Suprapubic skin (tissue), 4 donors: Measurements from ENCODE around the gene PHKB.

Experiments used
- CTCF ChIP-seq, 2 donors: fragments of 200-600 bp in 1 of 2; fragments of 450-650 bp in 1 of 2; sonication (generic) in 1 of 2; IDR thresholded peaks; one replicate each; pipeline ENCODE4 v1.5.1; 2016 to 2019; ENCODE audit warnings: antibody characterized with exemption in 2 of 2, mild to moderate bottlenecking in 1 of 2, moderate library complexity in 1 of 2
- POLR2A ChIP-seq, 2 donors: fragments of 450-650 bp; IDR thresholded peaks; one replicate each; pipeline ENCODE4 v1.6.1; 2017; ENCODE audit warnings: antibody characterized with exemption in 2 of 2, mild to moderate bottlenecking in 2 of 2, moderate library complexity in 2 of 2
- POLR2AphosphoS5 ChIP-seq, 3 donors: sonication (generic); formaldehyde crosslinking; IDR thresholded peaks; one replicate each; pipeline ENCODE4 v1.6.1; 2017; ENCODE audit warnings: antibody characterized with exemption in 3 of 3

GRCh38 chr16:47448830-47449575 is 12.1 kb upstream of the PHKB start:
- TF ChIP-seq POLR2AphosphoS5 (IDR thresholded peaks at IDR 0.05), result no peak
- TF ChIP-seq POLR2A (IDR thresholded peaks at IDR 0.05), result no peak
- TF ChIP-seq CTCF (IDR thresholded peaks at IDR 0.05), result no peak
